CD14-positive monocyte (primary cell): ENCODE data around the gene PLPPR3. TPM values are rescaled to one million over a fixed set of nuclear protein-coding genes. Genes with fewer than 3 reads are reported as not detected.

Source experiments
- DNase-seq, 3 donors: peaks; one replicate each; pipeline ENCODE4 v3.0.0-alpha.2; 2011 to 2022
- H2AFZ ChIP-seq: 2 replicates; pipeline ENCODE4 v1.6.0; 2012; ENCODE audit warnings: mild to moderate bottlenecking, low read depth, low read length, inconsistent platforms; ENCODE audit not compliant: insufficient read depth, poor library complexity, severe bottlenecking
- H3K27ac ChIP-seq, 2 donors: 1 replicate in 1 of 2; 2 replicates in 1 of 2; pipeline ENCODE4 v1.5.1; 2012 to 2013; ENCODE audit warnings: low read length in 2 of 2, control low read depth in 1 of 2, inconsistent platforms in 1 of 2, low read depth in 1 of 2, mild to moderate bottlenecking in 1 of 2
- H3K27me3 ChIP-seq, 2 donors: one replicate each; pipeline versions ENCODE4 v1.6.0 to v1.6.1; 2011 to 2013; ENCODE audit warnings: low read length in 2 of 2; ENCODE audit not compliant: control insufficient read depth in 2 of 2, insufficient read depth in 2 of 2
- H3K36me3 ChIP-seq, 2 donors: replicated peaks in 1 of 2; 1 replicate in 1 of 2; 2 replicates in 1 of 2; pipeline versions ENCODE4 v1.5.1 to v1.6.1; 2012 to 2013; ENCODE audit warnings: low read length in 2 of 2, control low read depth in 1 of 2, inconsistent platforms in 1 of 2, mild to moderate bottlenecking in 1 of 2; ENCODE audit not compliant: insufficient read depth in 2 of 2, control insufficient read depth in 1 of 2
- H3K4me1 ChIP-seq, 2 donors: 1 replicate in 1 of 2; 2 replicates in 1 of 2; pipeline versions ENCODE4 v1.5.1 to v1.6.1; 2012 to 2013; ENCODE audit warnings: low read length in 2 of 2, control low read depth in 1 of 2, inconsistent platforms in 1 of 2, mild to moderate bottlenecking in 1 of 2, moderate library complexity in 1 of 2; ENCODE audit not compliant: insufficient read depth in 2 of 2, control insufficient read depth in 1 of 2
- H3K4me2 ChIP-seq: replicated peaks from 2 replicates; pipeline ENCODE3; 2012; ENCODE audit warnings: low read length, moderate library complexity, mild to moderate bottlenecking; ENCODE audit not compliant: poor library complexity, severe bottlenecking; ENCODE audit errors: extremely low read depth
- H3K4me3 ChIP-seq, 3 experiments: fragments of 200-600 bp in 1 of 3; sonication (generic) in 1 of 3; replicated peaks in 1 of 3; 1 replicate in 2 of 3; 2 replicates in 1 of 3; pipeline ENCODE4 v1.5.1; 2011 to 2013; ENCODE audit warnings: low read length in 3 of 3, mild to moderate bottlenecking in 3 of 3, control low read depth in 2 of 3, low read depth in 2 of 3, inconsistent platforms in 1 of 3, moderate library complexity in 1 of 3
- H3K79me2 ChIP-seq: 2 replicates; pipeline ENCODE4 v1.6.0; 2012; ENCODE audit warnings: mild to moderate bottlenecking, control low read depth, inconsistent platforms, low read length, moderate library complexity; ENCODE audit not compliant: insufficient read depth
- H3K9ac ChIP-seq: 2 replicates; pipeline ENCODE4 v1.6.0; 2017; ENCODE audit warnings: low read length, mild to moderate bottlenecking; ENCODE audit not compliant: insufficient read depth, poor library complexity, severe bottlenecking
- H3K9me3 ChIP-seq, 2 donors: replicated peaks in 1 of 2; 1 replicate in 1 of 2; 2 replicates in 1 of 2; pipeline versions ENCODE4 v1.5.1 to v1.6.1; 2012 to 2013; ENCODE audit warnings: low read length in 2 of 2, control low read depth in 1 of 2; ENCODE audit not compliant: control insufficient read depth in 1 of 2, insufficient read depth in 1 of 2
- H4K20me1 ChIP-seq: 2 replicates; pipeline ENCODE4 v1.6.0; 2012; ENCODE audit warnings: mild to moderate bottlenecking, low read length, control low read depth, moderate library complexity; ENCODE audit not compliant: insufficient read depth
- H3K27ac Mint-ChIP-seq, 7 donors: one replicate each; pipeline ENCODE4 v1.8.0; 2020; ENCODE audit warnings: mild to moderate bottlenecking in 7 of 7, mixed read lengths in 7 of 7, moderate library complexity in 6 of 7, inconsistent platforms in 2 of 7
- H3K27me3 Mint-ChIP-seq, 3 donors: one replicate each; pipeline ENCODE4 v1.8.0; 2021 to 2022; ENCODE audit warnings: low read depth in 3 of 3, mild to moderate bottlenecking in 3 of 3, mixed read lengths in 3 of 3, moderate library complexity in 3 of 3, inconsistent platforms in 1 of 3
- H3K36me3 Mint-ChIP-seq, 2 donors: one replicate each; pipeline ENCODE4 v1.8.0; 2020; ENCODE audit warnings: mixed read lengths in 2 of 2, inconsistent platforms in 1 of 2, mild to moderate bottlenecking in 1 of 2
- H3K4me1 Mint-ChIP-seq: one replicate; pipeline ENCODE4 v1.8.0; 2020; ENCODE audit warnings: mild to moderate bottlenecking, mixed read lengths
- H3K4me3 Mint-ChIP-seq, 2 donors: one replicate each; pipeline ENCODE4 v1.8.0; 2020; ENCODE audit warnings: mild to moderate bottlenecking in 2 of 2, mixed read lengths in 2 of 2, moderate library complexity in 1 of 2
- H3K9me3 Mint-ChIP-seq, 7 donors: one replicate each; pipeline ENCODE4 v1.8.0; 2020 to 2022; ENCODE audit warnings: mixed read lengths in 7 of 7, mild to moderate bottlenecking in 6 of 7, moderate library complexity in 6 of 7, inconsistent platforms in 2 of 7
- CTCF ChIP-seq: fragments of 200-600 bp; IDR thresholded peaks from one replicate; pipeline ENCODE4 v1.8.0; 2022; ENCODE audit warnings: antibody characterized with exemption, mild to moderate bottlenecking
- WGBS: methylation state at CpG from one replicate; pipeline ENCODE4 v1.1.5; 2013; ENCODE audit warnings: missing lambda C conversion rate; ENCODE audit not compliant: insufficient coverage; 5-methylcytosine and 5-hydroxymethylcytosine counted together
- intact Hi-C, 2 donors: fragments of 100-400 bp; cut with micrococcal nuclease; formaldehyde crosslinking; loops; one replicate each; pipeline versions ENCODE4 v1.15.0 to v1.15.1; 2023
- polyA plus RNA-seq, 3 donors: library from polyadenylated mRNA; depleted of rRNA in 1 of 3; unstranded in 2 of 3; stranded (reverse) in 1 of 3; fragments of 300-500 nt in 2 of 3; fragments of >200 nt in 1 of 3; fragmentation: Illumina TruSeq in 2 of 3; gene quantifications; 1 replicate in 2 of 3; 2 replicates in 1 of 3; pipeline ENCODE4 v1.2.3, GENCODE V29; 2012 to 2021

PLPPR3 gene
- polyA plus RNA-seq, 3 donors = 1.2 TPM; not detected in 2

GRCh38 chr19:808423-808775, 13.4 kb downstream of the PLPPR3 start:
- TF ChIP-seq CTCF = no peak
- no peak for DNase-seq
- peaks cover 0 to 2% (median 0%) of the 10 kb centered on the region in 7 donors for H3K9me3 Mint-ChIP-seq
- Histone ChIP-seq H3K27ac (no peak overlapping the region), H3K9ac (no peak overlapping the region), H2AFZ (no peak overlapping the region), H3K36me3 (peaks cover 79 to 86% of the 10 kb centered on the region in 2 donors), H3K9me3 (no peaks in the 10 kb centered on the region), H3K79me2 (peaks cover 81% of the 10 kb centered on the region), H3K4me1 (no peaks in the 10 kb centered on the region), H4K20me1 (peaks cover 90% of the 10 kb centered on the region), H3K27me3 (no peaks in the 10 kb centered on the region), H3K4me2 (no peak overlapping the region), H3K4me3 (no peak overlapping the region)
- no peak overlapping the region for H3K4me3 Mint-ChIP-seq
- intact Hi-C loops = no loop called here
- H3K4me1 Mint-ChIP-seq = no peaks in the 10 kb centered on the region
- H3K36me3 Mint-ChIP-seq = peaks cover 50 to 73% of the 10 kb centered on the region in 2 donors
- no peaks in the 10 kb centered on the region for H3K27me3 Mint-ChIP-seq
- H3K27ac Mint-ChIP-seq = no peak overlapping the region
- WGBS = 93% methylated on average over 26 of the region's 26 CpGs

- H3K36me3 Mint-ChIP-seq = peaks cover 51 to 77% of the 10 kb centered on the region in 2 donors
- H3K4me3 ChIP-seq = no peak overlapping the region
- H3K4me1 ChIP-seq = no peaks in the 10 kb centered on the region
- 93% methylated on average over 31 of the region's 44 CpGs for WGBS
- H3K27ac Mint-ChIP-seq = peak overlapping the region in 2 of 7 donors; percentile 22 to 52
- H3K4me2 ChIP-seq = no peak overlapping the region
- no peak overlapping the region for H3K27ac ChIP-seq
- no peaks in the 10 kb centered on the region for H3K27me3 ChIP-seq
- no peak overlapping the region for H3K9ac ChIP-seq
- intact Hi-C loops = no loop called here
- H3K4me1 Mint-ChIP-seq = no peaks in the 10 kb centered on the region
- no peaks in the 10 kb centered on the region for H3K27me3 Mint-ChIP-seq
- H3K4me3 Mint-ChIP-seq = no peak overlapping the region
- TF ChIP-seq CTCF = no peak
- H3K9me3 ChIP-seq = no peaks in the 10 kb centered on the region
- peaks cover 0 to 1% (median 0%) of the 10 kb centered on the region in 7 donors for H3K9me3 Mint-ChIP-seq
- H2AFZ ChIP-seq = no peak overlapping the region
- H3K36me3 ChIP-seq = peaks cover 82 to 92% of the 10 kb centered on the region in 2 donors
- no peak for DNase-seq
- peaks cover 95% of the 10 kb centered on the region for H4K20me1 ChIP-seq
- peaks cover 87% of the 10 kb centered on the region for H3K79me2 ChIP-seq
Observed at GRCh38 chr19:807627-808422, 13.9 kb downstream of the PLPPR3 start.
